GM12892 (cell line): ENCODE measurements around the gene STK33.

Source experiments
- POLR2A ChIP-seq: IDR thresholded peaks from 2 replicates; pipeline ENCODE4 v1.6.1; 2011; ENCODE audit warnings: low read depth, low read length, control low read depth
- POLR2AphosphoS5 ChIP-seq: IDR thresholded peaks from 2 replicates; pipeline ENCODE4 v1.6.1; 2011; ENCODE audit warnings: low read depth, low read length, control low read depth
- TAF1 ChIP-seq: IDR thresholded peaks from 2 replicates; pipeline ENCODE4 v1.6.1; 2011; ENCODE audit warnings: low read depth, mild to moderate bottlenecking, control low read depth, low read length, borderline replicate concordance

DNA sequence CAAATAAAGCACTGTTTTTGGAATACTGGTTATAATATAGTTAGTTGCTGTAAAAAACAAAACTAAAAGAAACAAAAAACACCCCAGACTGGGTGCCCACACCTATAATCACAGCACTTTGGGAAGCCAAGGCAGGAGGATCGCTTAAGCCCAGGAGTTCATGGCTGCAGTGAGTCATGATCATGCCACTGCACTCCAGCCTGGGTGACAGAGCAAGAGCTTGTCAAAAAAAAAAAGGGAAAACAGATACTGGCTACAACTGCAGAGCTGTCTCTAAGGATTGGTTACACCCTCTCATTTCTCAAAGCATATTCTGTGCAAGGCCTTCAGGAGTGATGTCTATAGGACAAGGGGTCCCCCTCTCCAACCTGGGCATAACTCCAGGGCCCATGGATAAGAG, 14.6 kb upstream of the STK33 start:
- TF ChIP-seq TAF1 (no peak), POLR2AphosphoS5 (no peak), POLR2A (no peak)
